ENCODE measurements around the gene KCNG2. TPM values are rescaled to one million over a fixed set of nuclear protein-coding genes. Genes with fewer than 3 reads are reported as not detected.
A peak's percentile ranks its signal among the peaks of the same experiment; 100 is the strongest.

Gene KCNG2
- total RNA-seq, 1 donor, result not detected

DNA sequence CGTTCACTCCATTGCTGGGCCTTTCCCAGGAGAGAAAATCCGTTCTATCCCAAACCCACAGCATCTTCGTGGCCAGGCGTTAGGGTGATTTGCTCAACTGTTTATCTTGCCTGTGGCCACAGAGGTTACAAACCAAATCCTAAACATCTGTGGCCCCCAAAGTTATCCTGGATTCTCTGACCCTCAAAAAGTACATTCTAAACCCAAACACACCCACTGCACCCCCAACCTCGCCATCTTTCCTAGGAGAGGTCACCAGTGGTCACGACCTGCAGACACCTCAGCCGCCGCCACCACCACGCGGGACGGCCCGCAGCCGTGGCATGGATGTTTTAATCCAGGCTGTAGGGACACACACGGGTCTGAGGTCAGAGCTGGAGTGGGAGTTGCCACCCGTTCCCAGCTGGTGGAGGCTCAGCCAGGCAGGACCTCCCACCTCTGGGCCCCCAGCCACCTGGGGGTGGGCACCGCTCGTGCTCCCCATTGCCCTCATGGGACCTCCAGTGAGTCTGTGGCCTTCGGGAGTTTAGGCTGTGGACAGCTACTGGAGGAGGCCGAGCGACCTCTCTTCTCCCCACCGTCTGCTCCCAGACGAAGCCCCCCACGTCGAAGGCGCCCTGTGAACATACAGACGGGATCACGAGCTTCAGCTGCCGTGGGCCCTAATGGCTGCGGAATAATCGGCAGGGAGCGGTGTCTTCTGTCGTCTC is 72.0 kb downstream of the KCNG2 start:
- Histone ChIP-seq H3K4me3 (ENCODE audit: insufficient read depth, low read length) (no peak overlapping the region), H2AFZ (ENCODE audit: low read length) (no peak overlapping the region), H3K4me1 (ENCODE audit: insufficient read depth, low read length) (no peaks in the 10 kb centered on the region), H4K20me1 (ENCODE audit: insufficient read depth, low read length) (no peaks in the 10 kb centered on the region), H3K9me3 (ENCODE audit: low read depth, low read length) (no peaks in the 10 kb centered on the region), H3K36me3 (ENCODE audit: insufficient read depth, low read length) (no peaks in the 10 kb centered on the region), H3K4me2 (ENCODE audit: insufficient read depth, low read length) (no peak overlapping the region), H3K79me2 (ENCODE audit: insufficient read depth, low read length) (no peaks in the 10 kb centered on the region), H3K27me3 (ENCODE audit: insufficient read depth, low read length) (peaks cover 18% of the 10 kb centered on the region), H3K27ac (ENCODE audit: low read depth, low read length) (no peak overlapping the region)
- TF ChIP-seq CTCF (IDR thresholded peaks at IDR 0.05; ENCODE audit: extremely low read depth, low read depth, low read length), result no peak
- DNase-seq (ENCODE audit: insufficient read length, low spot score, missing footprints), result peak; percentile 57

GRCh38 chr18:79870301-79871025 is 72.7 kb downstream of the KCNG2 start:
- TF ChIP-seq CTCF (IDR thresholded peaks at IDR 0.05; ENCODE audit: extremely low read depth, low read depth, low read length), result no peak

DNA sequence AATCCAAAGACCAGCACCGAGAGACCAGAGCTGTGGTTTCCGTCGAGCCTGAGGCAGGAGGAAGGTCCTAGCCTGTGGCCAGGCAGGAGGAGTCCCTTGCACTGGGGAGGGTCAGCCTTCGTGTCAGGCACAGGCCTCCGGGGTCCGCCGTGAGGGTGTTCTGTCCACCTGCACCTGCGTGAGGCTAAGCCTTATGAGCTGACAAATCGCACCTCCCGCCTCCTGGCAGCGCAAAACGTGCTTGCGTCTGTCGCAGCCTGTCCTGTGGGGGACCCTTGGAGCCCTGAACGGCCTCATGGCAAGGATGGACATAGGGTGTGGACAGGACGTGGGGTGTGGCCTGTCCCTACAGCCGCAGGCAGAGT is 73.3 kb downstream of the KCNG2 start:
- Histone ChIP-seq H2AFZ (ENCODE audit: low read length) (no peak overlapping the region), H3K4me1 (ENCODE audit: insufficient read depth, low read length) (no peaks in the 10 kb centered on the region), H4K20me1 (ENCODE audit: insufficient read depth, low read length) (no peaks in the 10 kb centered on the region), H3K9me3 (ENCODE audit: low read depth, low read length) (no peaks in the 10 kb centered on the region), H3K27ac (ENCODE audit: low read depth, low read length) (no peak overlapping the region), H3K4me2 (ENCODE audit: insufficient read depth, low read length) (no peak overlapping the region), H3K4me3 (ENCODE audit: insufficient read depth, low read length) (no peak overlapping the region), H3K79me2 (ENCODE audit: insufficient read depth, low read length) (no peaks in the 10 kb centered on the region), H3K27me3 (ENCODE audit: insufficient read depth, low read length) (peaks cover 18% of the 10 kb centered on the region), H3K36me3 (ENCODE audit: insufficient read depth, low read length) (no peaks in the 10 kb centered on the region)
- peak; percentile 52 for DNase-seq (ENCODE audit: insufficient read length, low spot score, missing footprints)
- no peak for TF ChIP-seq CTCF (IDR thresholded peaks at IDR 0.05; ENCODE audit: extremely low read depth, low read depth, low read length)

More at GRCh38 chr18:79870301-79871025, 72.7 kb downstream of the KCNG2 start:
- Histone ChIP-seq H2AFZ (ENCODE audit: low read length) (no peak overlapping the region), H3K79me2 (ENCODE audit: insufficient read depth, low read length) (no peaks in the 10 kb centered on the region), H3K4me1 (ENCODE audit: insufficient read depth, low read length) (no peaks in the 10 kb centered on the region), H3K27ac (ENCODE audit: low read depth, low read length) (no peak overlapping the region), H4K20me1 (ENCODE audit: insufficient read depth, low read length) (no peaks in the 10 kb centered on the region), H3K4me3 (ENCODE audit: insufficient read depth, low read length) (no peak overlapping the region), H3K36me3 (ENCODE audit: insufficient read depth, low read length) (no peaks in the 10 kb centered on the region), H3K4me2 (ENCODE audit: insufficient read depth, low read length) (no peak overlapping the region), H3K27me3 (ENCODE audit: insufficient read depth, low read length) (peaks cover 18% of the 10 kb centered on the region), H3K9me3 (ENCODE audit: low read depth, low read length) (no peaks in the 10 kb centered on the region)
- DNase-seq (ENCODE audit: insufficient read length, low spot score, missing footprints), result peak; percentile 65

DNA sequence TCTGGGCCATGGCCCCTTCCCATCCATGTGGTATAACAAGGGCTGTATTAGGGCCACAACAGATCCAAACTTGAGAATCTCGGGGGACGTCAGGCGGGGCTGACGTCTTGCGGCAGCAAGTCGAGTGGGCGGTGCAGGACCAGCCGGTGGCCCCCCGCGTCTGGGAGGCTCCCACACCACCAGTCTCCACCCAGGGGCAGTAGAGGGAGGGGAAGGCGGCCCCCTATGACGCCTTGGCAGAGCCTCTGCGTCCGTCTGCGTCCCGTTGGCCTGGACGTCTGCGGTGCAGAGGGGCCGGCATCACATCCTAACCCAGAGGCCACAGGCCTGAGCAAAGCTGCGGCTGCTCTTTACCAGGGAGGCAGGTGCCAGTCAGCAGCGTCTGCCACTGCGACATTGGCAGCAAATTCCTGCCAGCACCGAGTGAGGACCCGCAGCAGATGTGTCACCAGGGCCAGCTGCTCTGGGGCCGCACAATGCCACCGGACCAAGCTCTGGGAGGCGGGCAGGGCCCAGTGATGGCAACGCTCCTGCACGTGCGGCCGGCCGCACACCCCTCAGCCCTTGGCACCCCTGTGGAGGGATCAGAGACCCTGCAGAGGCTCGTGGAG is 73.8 kb downstream of the KCNG2 start:
- TF ChIP-seq CTCF (IDR thresholded peaks at IDR 0.05; ENCODE audit: extremely low read depth, low read depth, low read length), result no peak
- Histone ChIP-seq H3K4me2 (ENCODE audit: insufficient read depth, low read length) (no peak overlapping the region), H4K20me1 (ENCODE audit: insufficient read depth, low read length) (no peaks in the 10 kb centered on the region), H3K36me3 (ENCODE audit: insufficient read depth, low read length) (no peaks in the 10 kb centered on the region), H2AFZ (ENCODE audit: low read length) (no peak overlapping the region), H3K9me3 (ENCODE audit: low read depth, low read length) (no peaks in the 10 kb centered on the region), H3K27ac (ENCODE audit: low read depth, low read length) (no peak overlapping the region), H3K4me3 (ENCODE audit: insufficient read depth, low read length) (no peak overlapping the region), H3K79me2 (ENCODE audit: insufficient read depth, low read length) (no peaks in the 10 kb centered on the region), H3K27me3 (ENCODE audit: insufficient read depth, low read length) (peaks cover 18% of the 10 kb centered on the region), H3K4me1 (ENCODE audit: insufficient read depth, low read length) (no peaks in the 10 kb centered on the region)
- DNase-seq (ENCODE audit: insufficient read length, low spot score, missing footprints), result peak; percentile 60
